HEK293 (cell line): Measurements from ENCODE around the gene CDH2.

Experiments
- CTCF ChIA-PET: fragments of 350-600 bp; formaldehyde crosslinking; extraction: SDS; loops from one replicate; lab custom pipeline; 2021; ENCODE audit warnings: antibody characterized with exemption; lab: Yijun Ruan, JAX
- POLR2A ChIA-PET: fragments of 300-600 bp; formaldehyde crosslinking; extraction: SDS; loops from one replicate; lab custom pipeline; 2020; ENCODE audit warnings: antibody characterized with exemption, inconsistent platforms; lab: Yijun Ruan, JAX
- H3K27ac ChIP-seq: fragments of 200-500 bp; sonication (Bioruptor generic); 2 replicates; pipeline ENCODE4 v1.5.1; 2014; ENCODE audit warnings: low read depth, low read length, control low read depth, inconsistent platforms; ENCODE audit errors: extremely low read depth
- H3K36me3 ChIP-seq, 2 experiments: fragments of 200-500 bp in 1 of 2; sonication (Bioruptor generic) in 1 of 2; 1 replicate in 1 of 2; 2 replicates in 1 of 2; pipeline ENCODE4 v1.5.1; 2014 to 2017; ENCODE audit warnings: inconsistent platforms in 2 of 2, low read length in 2 of 2; ENCODE audit not compliant: control insufficient read depth in 2 of 2, insufficient read depth in 1 of 2
- H3K4me1 ChIP-seq: fragments of 200-500 bp; sonication (Bioruptor generic); 2 replicates; pipeline ENCODE4 v1.5.1; 2014; ENCODE audit warnings: mild to moderate bottlenecking, low read length, inconsistent platforms; ENCODE audit not compliant: control insufficient read depth, insufficient read depth
- H3K4me3 ChIP-seq: 2 replicates; pipeline ENCODE4 v1.5.1; 2011; ENCODE audit warnings: low read depth, mild to moderate bottlenecking, control low read depth, low read length, moderate library complexity
- H3K9me3 ChIP-seq: fragments of 200-500 bp; sonication (Bioruptor generic); 2 replicates; pipeline ENCODE4 v1.5.1; 2014; ENCODE audit warnings: low read depth, low read length, inconsistent platforms; ENCODE audit not compliant: control insufficient read depth, insufficient read depth
- KLF9 ChIP-seq: fragments of 450-650 bp; formaldehyde crosslinking; IDR thresholded peaks from 2 replicates; pipeline ENCODE4 v1.5.1; 2016; ENCODE audit warnings: missing biosample characterization, missing genetic modification characterization, low read depth
- ZBTB21 ChIP-seq: fragments of 450-650 bp; formaldehyde crosslinking; IDR thresholded peaks from 2 replicates; pipeline ENCODE4 v1.5.1; 2017; ENCODE audit warnings: missing biosample characterization, missing genetic modification characterization
- ZBTB48 ChIP-seq: fragments of 450-650 bp; formaldehyde crosslinking; IDR thresholded peaks from 2 replicates; pipeline ENCODE4 v1.5.1; 2016; ENCODE audit warnings: missing biosample characterization, missing genetic modification characterization
- ZBTB7A ChIP-seq: fragments of 450-650 bp; formaldehyde crosslinking; IDR thresholded peaks from 2 replicates; pipeline ENCODE4 v1.5.1; 2016; ENCODE audit warnings: low read depth, missing biosample characterization, missing genetic modification characterization
- ZBTB8A ChIP-seq: fragments of 450-650 bp; formaldehyde crosslinking; IDR thresholded peaks from 2 replicates; pipeline ENCODE4 v1.5.1; 2016; ENCODE audit warnings: missing biosample characterization, missing genetic modification characterization
- ZNF184 ChIP-seq: fragments of 450-650 bp; IDR thresholded peaks from 2 replicates; pipeline ENCODE4 v1.5.1; 2018; ENCODE audit warnings: missing biosample characterization, mild to moderate bottlenecking, missing genetic modification characterization
- ZNF221 ChIP-seq: fragments of 450-650 bp; formaldehyde crosslinking; IDR thresholded peaks from 2 replicates; pipeline ENCODE4 v1.5.1; 2017; ENCODE audit warnings: missing biosample characterization, missing genetic modification characterization, borderline replicate concordance
- ZNF555 ChIP-seq: fragments of 450-650 bp; formaldehyde crosslinking; conservative IDR thresholded peaks from 2 replicates; pipeline ENCODE4 v1.5.1; 2017; ENCODE audit warnings: missing biosample characterization, mild to moderate bottlenecking, missing genetic modification characterization, inconsistent platforms
- ZNF658 ChIP-seq: fragments of 450-650 bp; formaldehyde crosslinking; IDR thresholded peaks from 2 replicates; pipeline ENCODE4; 2016; ENCODE audit warnings: missing biosample characterization, missing genetic modification characterization
- ZNF747 ChIP-seq: fragments of 450-650 bp; formaldehyde crosslinking; IDR thresholded peaks from 2 replicates; pipeline ENCODE4 v1.5.1; 2016; ENCODE audit warnings: missing biosample characterization, missing genetic modification characterization
- TF ChIP-seq, protein P1 (sequence below): IDR thresholded peaks from 2 replicates; pipeline ENCODE4 v1.6.1; 2011; ENCODE audit warnings: mild to moderate bottlenecking, low read depth, low read length, borderline replicate concordance
- TF ChIP-seq, protein P2 (sequence below): fragments of 450-650 bp; formaldehyde crosslinking; conservative IDR thresholded peaks from 2 replicates; pipeline ENCODE4 v1.5.1; 2016; ENCODE audit warnings: low read depth, missing biosample characterization, missing genetic modification characterization
- TF ChIP-seq, protein P3 (sequence below): fragments of 450-650 bp; formaldehyde crosslinking; IDR thresholded peaks from 2 replicates; pipeline ENCODE4 v1.5.1; 2016; ENCODE audit warnings: missing biosample characterization, missing genetic modification characterization
- TF ChIP-seq, protein P4 (sequence below): fragments of 450-650 bp; formaldehyde crosslinking; IDR thresholded peaks from 2 replicates; pipeline ENCODE4 v1.5.1; 2016; ENCODE audit warnings: missing biosample characterization, missing genetic modification characterization
- TF ChIP-seq, protein P5 (sequence below): fragments of 450-650 bp; formaldehyde crosslinking; IDR thresholded peaks from 2 replicates; pipeline ENCODE4 v1.5.1; 2016; ENCODE audit warnings: missing biosample characterization, missing genetic modification characterization

Gene CDH2

DNA sequence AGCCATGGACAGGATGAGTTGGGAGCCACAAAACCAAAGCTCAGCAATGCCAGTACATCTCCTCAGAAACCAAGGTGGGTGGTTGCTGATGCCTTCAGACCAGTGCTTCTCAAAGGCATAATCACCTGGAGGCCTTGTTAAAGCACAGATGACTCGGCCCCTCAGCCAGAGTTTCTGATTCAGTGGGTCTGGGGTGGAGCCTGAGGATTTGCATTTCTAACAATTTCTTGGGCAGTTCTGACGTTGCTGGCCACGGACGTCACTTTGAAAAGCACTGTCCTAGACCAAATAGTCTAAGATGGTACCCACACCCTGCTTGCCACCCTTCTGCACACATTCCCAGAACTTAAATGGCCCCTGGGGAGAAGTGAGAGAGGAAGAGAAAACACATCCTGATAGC lies 24.1 kb upstream of the CDH2 start:
- H3K4me1 ChIP-seq: no peaks in the 10 kb centered on the region
- no peaks in the 10 kb centered on the region for H3K9me3 ChIP-seq
- H3K27ac ChIP-seq: no peak overlapping the region
- TF ChIP-seq ZNF658 (no peak), ZBTB48 (tag by site-specific recombination) (no peak), ZNF555 (tag by site-specific recombination) (no peak), KLF9 (tag by site-specific recombination) (no peak), ZBTB8A (no peak), ZBTB7A (tag by site-specific recombination) (no peak), ZNF221 (tag by site-specific recombination) (no peak), ZNF747 (tag by site-specific recombination) (no peak), ZBTB21 (tag by site-specific recombination) (no peak), ZNF184 (tag by site-specific recombination) (no peak)
- TF ChIP-seq, protein P1, sequence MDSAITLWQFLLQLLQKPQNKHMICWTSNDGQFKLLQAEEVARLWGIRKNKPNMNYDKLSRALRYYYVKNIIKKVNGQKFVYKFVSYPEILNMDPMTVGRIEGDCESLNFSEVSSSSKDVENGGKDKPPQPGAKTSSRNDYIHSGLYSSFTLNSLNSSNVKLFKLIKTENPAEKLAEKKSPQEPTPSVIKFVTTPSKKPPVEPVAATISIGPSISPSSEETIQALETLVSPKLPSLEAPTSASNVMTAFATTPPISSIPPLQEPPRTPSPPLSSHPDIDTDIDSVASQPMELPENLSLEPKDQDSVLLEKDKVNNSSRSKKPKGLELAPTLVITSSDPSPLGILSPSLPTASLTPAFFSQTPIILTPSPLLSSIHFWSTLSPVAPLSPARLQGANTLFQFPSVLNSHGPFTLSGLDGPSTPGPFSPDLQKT: no peak
- TF ChIP-seq, protein P2, sequence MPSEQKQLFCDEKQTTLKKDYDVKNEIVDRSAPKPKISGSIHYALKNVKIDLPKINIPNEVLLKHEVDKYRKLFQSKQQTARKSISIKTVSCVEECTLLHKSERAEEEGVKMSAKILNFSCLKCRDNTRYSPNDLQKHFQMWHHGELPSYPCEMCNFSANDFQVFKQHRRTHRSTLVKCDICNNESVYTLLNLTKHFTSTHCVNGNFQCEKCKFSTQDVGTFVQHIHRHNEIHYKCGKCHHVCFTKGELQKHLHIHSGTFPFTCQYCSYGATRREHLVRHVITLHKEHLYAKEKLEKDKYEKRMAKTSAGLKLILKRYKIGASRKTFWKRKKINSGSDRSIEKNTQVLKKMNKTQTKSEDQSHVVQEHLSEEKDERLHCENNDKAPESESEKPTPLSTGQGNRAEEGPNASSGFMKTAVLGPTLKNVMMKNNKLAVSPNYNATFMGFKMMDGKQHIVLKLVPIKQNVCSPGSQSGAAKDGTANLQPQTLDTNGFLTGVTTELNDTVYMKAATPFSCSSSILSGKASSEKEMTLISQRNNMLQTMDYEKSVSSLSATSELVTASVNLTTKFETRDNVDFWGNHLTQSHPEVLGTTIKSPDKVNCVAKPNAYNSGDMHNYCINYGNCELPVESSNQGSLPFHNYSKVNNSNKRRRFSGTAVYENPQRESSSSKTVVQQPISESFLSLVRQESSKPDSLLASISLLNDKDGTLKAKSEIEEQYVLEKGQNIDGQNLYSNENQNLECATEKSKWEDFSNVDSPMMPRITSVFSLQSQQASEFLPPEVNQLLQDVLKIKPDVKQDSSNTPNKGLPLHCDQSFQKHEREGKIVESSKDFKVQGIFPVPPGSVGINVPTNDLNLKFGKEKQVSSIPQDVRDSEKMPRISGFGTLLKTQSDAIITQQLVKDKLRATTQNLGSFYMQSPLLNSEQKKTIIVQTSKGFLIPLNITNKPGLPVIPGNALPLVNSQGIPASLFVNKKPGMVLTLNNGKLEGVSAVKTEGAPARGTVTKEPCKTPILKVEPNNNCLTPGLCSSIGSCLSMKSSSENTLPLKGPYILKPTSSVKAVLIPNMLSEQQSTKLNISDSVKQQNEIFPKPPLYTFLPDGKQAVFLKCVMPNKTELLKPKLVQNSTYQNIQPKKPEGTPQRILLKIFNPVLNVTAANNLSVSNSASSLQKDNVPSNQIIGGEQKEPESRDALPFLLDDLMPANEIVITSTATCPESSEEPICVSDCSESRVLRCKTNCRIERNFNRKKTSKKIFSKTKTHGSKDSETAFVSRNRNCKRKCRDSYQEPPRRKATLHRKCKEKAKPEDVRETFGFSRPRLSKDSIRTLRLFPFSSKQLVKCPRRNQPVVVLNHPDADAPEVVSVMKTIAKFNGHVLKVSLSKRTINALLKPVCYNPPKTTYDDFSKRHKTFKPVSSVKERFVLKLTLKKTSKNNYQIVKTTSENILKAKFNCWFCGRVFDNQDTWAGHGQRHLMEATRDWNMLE: no peak
- TF ChIP-seq, protein P3, sequence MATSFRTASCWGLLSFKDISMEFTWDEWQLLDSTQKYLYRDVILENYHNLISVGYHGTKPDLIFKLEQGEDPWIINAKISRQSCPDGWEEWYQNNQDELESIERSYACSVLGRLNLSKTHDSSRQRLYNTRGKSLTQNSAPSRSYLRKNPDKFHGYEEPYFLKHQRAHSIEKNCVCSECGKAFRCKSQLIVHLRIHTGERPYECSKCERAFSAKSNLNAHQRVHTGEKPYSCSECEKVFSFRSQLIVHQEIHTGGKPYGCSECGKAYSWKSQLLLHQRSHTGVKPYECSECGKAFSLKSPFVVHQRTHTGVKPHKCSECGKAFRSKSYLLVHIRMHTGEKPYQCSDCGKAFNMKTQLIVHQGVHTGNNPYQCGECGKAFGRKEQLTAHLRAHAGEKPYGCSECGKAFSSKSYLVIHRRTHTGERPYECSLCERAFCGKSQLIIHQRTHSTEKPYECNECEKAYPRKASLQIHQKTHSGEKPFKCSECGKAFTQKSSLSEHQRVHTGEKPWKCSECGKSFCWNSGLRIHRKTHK (tag by site-specific recombination): no peak
- TF ChIP-seq, protein P4, sequence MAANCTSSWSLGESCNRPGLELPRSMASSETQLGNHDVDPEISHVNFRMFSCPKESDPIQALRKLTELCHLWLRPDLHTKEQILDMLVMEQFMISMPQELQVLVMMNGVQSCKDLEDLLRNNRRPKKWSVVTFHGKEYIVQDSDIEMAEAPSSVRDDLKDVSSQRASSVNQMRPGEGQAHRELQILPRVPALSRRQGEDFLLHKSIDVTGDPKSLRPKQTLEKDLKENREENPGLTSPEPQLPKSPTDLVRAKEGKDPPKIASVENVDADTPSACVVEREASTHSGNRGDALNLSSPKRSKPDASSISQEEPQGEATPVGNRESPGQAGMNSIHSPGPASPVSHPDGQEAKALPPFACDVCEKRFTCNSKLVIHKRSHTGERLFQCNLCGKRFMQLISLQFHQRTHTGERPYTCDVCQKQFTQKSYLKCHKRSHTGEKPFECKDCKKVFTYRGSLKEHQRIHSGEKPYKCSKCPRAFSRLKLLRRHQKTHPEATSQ (tag by site-specific recombination): no peak
- TF ChIP-seq, protein P5, sequence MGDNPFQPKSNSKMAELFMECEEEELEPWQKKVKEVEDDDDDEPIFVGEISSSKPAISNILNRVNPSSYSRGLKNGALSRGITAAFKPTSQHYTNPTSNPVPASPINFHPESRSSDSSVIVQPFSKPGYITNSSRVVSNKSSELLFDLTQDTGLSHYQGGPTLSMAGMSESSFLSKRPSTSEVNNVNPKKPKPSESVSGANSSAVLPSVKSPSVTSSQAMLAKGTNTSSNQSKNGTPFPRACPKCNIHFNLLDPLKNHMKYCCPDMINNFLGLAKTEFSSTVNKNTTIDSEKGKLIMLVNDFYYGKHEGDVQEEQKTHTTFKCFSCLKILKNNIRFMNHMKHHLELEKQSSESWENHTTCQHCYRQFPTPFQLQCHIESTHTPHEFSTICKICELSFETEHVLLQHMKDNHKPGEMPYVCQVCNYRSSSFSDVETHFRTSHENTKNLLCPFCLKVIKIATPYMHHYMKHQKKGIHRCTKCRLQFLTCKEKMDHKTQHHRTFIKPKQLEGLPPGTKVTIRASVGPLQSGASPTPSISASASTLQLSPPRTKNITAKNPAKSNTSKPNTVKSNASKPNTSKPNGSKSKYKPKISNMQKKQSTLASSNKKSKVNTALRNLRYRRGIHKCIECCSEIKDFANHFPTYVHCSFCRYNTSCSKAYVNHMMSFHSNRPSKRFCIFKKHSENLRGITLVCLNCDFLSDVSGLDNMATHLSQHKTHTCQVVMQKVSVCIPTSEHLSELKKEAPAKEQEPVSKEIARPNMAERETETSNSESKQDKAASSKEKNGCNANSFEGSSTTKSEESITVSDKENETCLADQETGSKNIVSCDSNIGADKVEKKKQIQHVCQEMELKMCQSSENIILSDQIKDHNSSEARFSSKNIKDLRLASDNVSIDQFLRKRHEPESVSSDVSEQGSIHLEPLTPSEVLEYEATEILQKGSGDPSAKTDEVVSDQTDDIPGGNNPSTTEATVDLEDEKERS (tag by site-specific recombination): no peak
- H3K4me3 ChIP-seq: no peak overlapping the region
- H3K36me3 ChIP-seq: no peaks in the 10 kb centered on the region
- ChIA-PET CTCF (no interaction called here), POLR2A (no interaction called here)
